Trophoblast cell (in vitro differentiated cells and primary cell): Measurements from ENCODE around the gene METTL17.

Experiments
- DNase-seq, 2 donors: peaks; one replicate each; pipeline ENCODE4 v3.0.0-alpha.2; 2016
- H2AFZ ChIP-seq: 2 replicates; pipeline ENCODE4 v1.6.1; 2013; ENCODE audit warnings: low read length, moderate library complexity, mild to moderate bottlenecking; ENCODE audit not compliant: insufficient read depth, poor library complexity
- H2AK5ac ChIP-seq: 2 replicates; pipeline ENCODE4 v1.6.1; 2013; ENCODE audit warnings: mild to moderate bottlenecking, low read length
- H2BK120ac ChIP-seq: 2 replicates; pipeline ENCODE4 v1.6.1; 2013; ENCODE audit warnings: low read length, mild to moderate bottlenecking, moderate library complexity; ENCODE audit not compliant: insufficient read depth, poor library complexity
- H2BK12ac ChIP-seq: 2 replicates; pipeline ENCODE4 v1.6.1; 2013; ENCODE audit warnings: mild to moderate bottlenecking, low read length, moderate library complexity
- H2BK5ac ChIP-seq: 2 replicates; pipeline ENCODE4 v1.6.1; 2013; ENCODE audit warnings: low read length, low read depth, moderate library complexity, mild to moderate bottlenecking; ENCODE audit not compliant: poor library complexity
- H3K14ac ChIP-seq: 2 replicates; pipeline ENCODE4 v1.6.1; 2013; ENCODE audit warnings: mild to moderate bottlenecking, low read length
- H3K18ac ChIP-seq: 2 replicates; pipeline ENCODE4 v1.6.1; 2013; ENCODE audit warnings: mild to moderate bottlenecking, low read length
- H3K23ac ChIP-seq: 2 replicates; pipeline ENCODE4 v1.6.1; 2013; ENCODE audit warnings: low read length
- H3K27ac ChIP-seq: 2 replicates; pipeline ENCODE4 v1.5.1; 2013; ENCODE audit warnings: low read depth, mild to moderate bottlenecking, inconsistent platforms, low read length, moderate library complexity
- H3K27me3 ChIP-seq: 2 replicates; pipeline ENCODE4 v1.6.1; 2013; ENCODE audit warnings: inconsistent platforms, mild to moderate bottlenecking, low read length, moderate library complexity; ENCODE audit not compliant: insufficient read depth
- H3K36me3 ChIP-seq, 2 experiments: 1 replicate in 1 of 2; 2 replicates in 1 of 2; pipeline ENCODE4 v1.6.1; 2013; ENCODE audit warnings: low read length in 2 of 2, mild to moderate bottlenecking in 2 of 2, moderate library complexity in 1 of 2; ENCODE audit not compliant: insufficient read depth in 2 of 2, control insufficient read depth in 1 of 2
- H3K4ac ChIP-seq: 2 replicates; pipeline ENCODE4 v1.6.1; 2013; ENCODE audit warnings: low read depth, mild to moderate bottlenecking, low read length, moderate library complexity
- H3K4me1 ChIP-seq, 2 experiments: 1 replicate in 1 of 2; 2 replicates in 1 of 2; pipeline ENCODE4 v1.6.1; 2013; ENCODE audit warnings: low read length in 2 of 2, mild to moderate bottlenecking in 2 of 2, moderate library complexity in 1 of 2; ENCODE audit not compliant: insufficient read depth in 2 of 2, control insufficient read depth in 1 of 2
- H3K4me2 ChIP-seq: 2 replicates; pipeline ENCODE4 v1.6.1; 2013; ENCODE audit warnings: inconsistent platforms, mild to moderate bottlenecking, low read length, moderate library complexity
- H3K4me3 ChIP-seq: 2 replicates; pipeline ENCODE4 v1.5.1; 2013; ENCODE audit warnings: mild to moderate bottlenecking, low read depth, low read length, inconsistent platforms
- H3K79me1 ChIP-seq: one replicate; pipeline ENCODE4 v1.6.1; 2013; ENCODE audit warnings: low read length
- H3K79me2 ChIP-seq: 2 replicates; pipeline ENCODE4 v1.6.1; 2013; ENCODE audit warnings: low read length, mild to moderate bottlenecking; ENCODE audit not compliant: control insufficient read depth, insufficient read depth, poor library complexity
- H3K9ac ChIP-seq: 2 replicates; pipeline ENCODE4 v1.6.1; 2013; ENCODE audit warnings: mild to moderate bottlenecking, low read length
- H3K9me3 ChIP-seq: 2 replicates; pipeline ENCODE4 v1.6.1; 2013; ENCODE audit warnings: low read depth, mild to moderate bottlenecking, control low read depth, inconsistent platforms, low read length; ENCODE audit not compliant: insufficient read depth
- H4K12ac ChIP-seq: 2 replicates; pipeline ENCODE4 v1.6.1; 2013; ENCODE audit warnings: low read depth, mild to moderate bottlenecking, low read length, moderate library complexity
- H4K8ac ChIP-seq: 2 replicates; pipeline ENCODE4 v1.6.1; 2013; ENCODE audit warnings: low read depth, mild to moderate bottlenecking, low read length, moderate library complexity
- H4K91ac ChIP-seq: one replicate; pipeline ENCODE4 v1.6.1; 2013; ENCODE audit warnings: low read depth, mild to moderate bottlenecking, low read length, moderate library complexity
- WGBS: extraction: QIAGEN DNeasy Blood & Tissue Kit; methylation state at CpG from one replicate; pipeline ENCODE4 v1.1.7; 2013; ENCODE audit warnings: missing lambda C conversion rate; ENCODE audit not compliant: insufficient read length, insufficient coverage; ENCODE audit errors: extremely low coverage; 5-methylcytosine and 5-hydroxymethylcytosine counted together

The METTL17 gene

DNA sequence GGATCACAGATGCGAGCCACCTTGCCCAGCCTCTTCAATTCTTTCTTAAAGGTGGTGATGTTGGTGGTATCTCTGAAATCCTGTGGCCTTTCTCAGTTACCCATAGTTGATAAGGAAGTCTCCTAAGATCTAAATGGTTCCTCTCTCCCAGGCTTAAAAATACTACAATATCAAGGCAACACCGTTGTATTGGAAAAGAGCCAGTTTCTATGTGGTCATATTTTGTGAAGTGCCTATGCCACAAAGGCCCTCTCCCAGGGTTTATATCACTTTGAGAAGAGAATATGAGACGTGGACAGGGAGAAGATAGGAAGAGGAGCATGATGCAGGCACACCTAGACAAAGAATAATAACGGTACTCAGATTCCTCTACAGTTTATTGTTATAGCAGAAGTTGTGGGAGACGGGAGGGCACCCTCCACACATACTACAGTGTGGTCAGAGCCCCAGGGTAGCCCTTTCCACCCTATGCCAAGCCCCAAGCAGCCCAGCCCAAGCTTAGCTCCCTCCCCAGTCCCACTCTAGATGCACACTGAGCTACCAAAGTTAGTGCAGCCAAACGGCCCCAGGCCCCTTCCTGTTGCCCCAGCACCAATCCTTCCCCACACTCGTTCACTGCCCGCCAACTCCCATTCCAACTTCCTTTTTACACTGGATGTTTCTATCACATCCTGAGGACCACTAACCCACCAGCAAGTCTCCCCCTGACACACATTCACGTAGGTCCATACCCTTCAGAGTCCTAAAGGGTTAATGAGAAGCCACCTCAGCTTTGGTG is 26.8 kb downstream of the METTL17 start:
- no peak overlapping the region for H3K9ac ChIP-seq
- H2AK5ac ChIP-seq, result no peak overlapping the region
- no peak overlapping the region for H2AFZ ChIP-seq
- peaks cover 0 to 10% of the 10 kb centered on the region in 2 experiments for H3K36me3 ChIP-seq
- H3K4me1 ChIP-seq, result peaks cover 4 to 6% of the 10 kb centered on the region in 2 experiments
- H4K8ac ChIP-seq, result no peak overlapping the region
- H3K9me3 ChIP-seq, result no peaks in the 10 kb centered on the region
- H2BK12ac ChIP-seq, result no peak overlapping the region
- no peak overlapping the region for H3K18ac ChIP-seq
- no peak overlapping the region for H4K12ac ChIP-seq
- no peak overlapping the region for H3K4me3 ChIP-seq
- H3K23ac ChIP-seq, result no peak overlapping the region
- H2BK120ac ChIP-seq, result no peak overlapping the region
- no peaks in the 10 kb centered on the region for H3K79me2 ChIP-seq
- no peaks in the 10 kb centered on the region for H3K79me1 ChIP-seq
- H3K27me3 ChIP-seq, result no peaks in the 10 kb centered on the region
- H3K4ac ChIP-seq, result no peak overlapping the region
- H3K4me2 ChIP-seq, result no peak overlapping the region
- no peak for DNase-seq
- H3K27ac ChIP-seq, result no peak overlapping the region
- no peak overlapping the region for H2BK5ac ChIP-seq
- no peak overlapping the region for H4K91ac ChIP-seq
- H3K14ac ChIP-seq, result no peak overlapping the region
- WGBS, result no CpG with 5 or more reads among the region's 9 CpGs

DNA sequence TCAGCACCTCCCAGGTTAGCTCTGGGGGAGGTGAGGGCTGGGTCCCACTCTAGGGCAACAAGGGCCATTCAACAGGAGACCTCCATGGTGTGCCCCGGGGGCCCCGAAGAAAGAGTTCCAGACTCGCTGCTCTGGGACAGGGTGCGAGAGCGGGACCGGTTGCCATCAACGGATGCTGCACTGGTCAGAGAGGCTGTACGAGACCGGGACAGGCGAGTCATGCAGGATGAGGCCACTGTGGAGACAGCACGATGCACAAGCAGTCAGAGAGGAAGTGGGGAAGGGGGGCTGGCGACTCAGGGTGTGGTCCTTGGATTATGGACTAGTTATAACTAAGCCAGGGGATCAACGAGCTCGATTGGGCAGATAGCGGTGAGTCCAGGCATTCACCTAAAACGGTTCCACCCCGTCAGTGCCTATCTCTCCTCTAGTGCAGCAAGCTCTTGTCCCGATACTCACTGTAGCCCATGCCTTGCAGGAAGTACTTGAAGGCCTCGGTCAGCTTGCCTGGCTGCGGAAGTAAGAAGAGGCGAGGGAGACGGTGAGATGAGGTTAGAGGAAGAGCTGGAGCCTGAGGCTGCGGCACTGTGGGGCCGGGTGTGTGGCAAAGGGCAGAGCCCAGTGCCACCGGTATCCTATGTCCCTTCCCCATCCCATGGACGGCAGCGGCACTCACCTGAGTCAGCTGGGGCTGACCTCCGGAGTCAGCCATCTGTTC is 27.9 kb downstream of the METTL17 start:
- no peaks in the 10 kb centered on the region for H3K79me2 ChIP-seq
- H2AK5ac ChIP-seq, result no peak overlapping the region
- H3K36me3 ChIP-seq, result peaks cover 0 to 10% of the 10 kb centered on the region in 2 experiments
- no peak overlapping the region for H2BK12ac ChIP-seq
- no peak overlapping the region for H3K4me2 ChIP-seq
- H3K4me1 ChIP-seq, result peaks cover 4 to 6% of the 10 kb centered on the region in 2 experiments
- no peak overlapping the region for H2BK120ac ChIP-seq
- H4K12ac ChIP-seq, result no peak overlapping the region
- no peak overlapping the region for H2AFZ ChIP-seq
- H3K9me3 ChIP-seq, result no peaks in the 10 kb centered on the region
- no peaks in the 10 kb centered on the region for H3K27me3 ChIP-seq
- no peak overlapping the region for H4K91ac ChIP-seq
- H3K27ac ChIP-seq, result no peak overlapping the region
- H3K14ac ChIP-seq, result no peak overlapping the region
- no peak overlapping the region for H3K9ac ChIP-seq
- DNase-seq, result no peak
- H3K18ac ChIP-seq, result no peak overlapping the region
- H3K79me1 ChIP-seq, result no peaks in the 10 kb centered on the region
- WGBS, result no CpG with 5 or more reads among the region's 28 CpGs
- no peak overlapping the region for H3K23ac ChIP-seq
- H3K4me3 ChIP-seq, result no peak overlapping the region
- H2BK5ac ChIP-seq, result no peak overlapping the region
- no peak overlapping the region for H4K8ac ChIP-seq
- no peak overlapping the region for H3K4ac ChIP-seq

DNA sequence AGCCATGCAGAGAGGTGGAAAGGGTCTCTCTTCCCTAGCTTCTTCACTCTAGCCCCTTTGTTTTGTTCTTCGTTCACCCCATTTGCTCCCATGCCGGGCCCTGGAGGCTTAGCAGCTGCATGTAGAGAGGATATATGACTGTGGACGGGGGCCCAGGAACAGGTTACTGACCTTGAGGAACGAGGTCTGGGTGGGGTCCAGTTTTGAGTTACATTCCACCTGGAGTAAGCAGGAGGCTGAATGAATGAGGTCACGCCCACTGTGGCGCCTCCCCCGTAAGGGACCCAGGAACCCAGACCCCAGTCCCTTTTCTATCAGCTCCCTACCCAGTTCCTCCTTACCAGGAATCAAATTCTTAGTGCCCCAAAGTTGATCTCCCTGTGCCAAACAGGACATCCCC is 28.5 kb downstream of the METTL17 start:
- H3K27me3 ChIP-seq, result no peaks in the 10 kb centered on the region
- H3K9me3 ChIP-seq, result no peaks in the 10 kb centered on the region
- no peak overlapping the region for H3K9ac ChIP-seq
- H3K14ac ChIP-seq, result no peak overlapping the region
- H3K79me2 ChIP-seq, result no peaks in the 10 kb centered on the region
- H3K18ac ChIP-seq, result no peak overlapping the region
- H3K4me1 ChIP-seq, result peaks cover 4 to 6% of the 10 kb centered on the region in 2 experiments
- H3K27ac ChIP-seq, result no peak overlapping the region
- no peak overlapping the region for H2BK5ac ChIP-seq
- no peak for DNase-seq
- H2AFZ ChIP-seq, result no peak overlapping the region
- no peak overlapping the region for H2BK120ac ChIP-seq
- no CpG with 5 or more reads among the region's 7 CpGs for WGBS
- no peak overlapping the region for H3K4me2 ChIP-seq
- no peaks in the 10 kb centered on the region for H3K79me1 ChIP-seq
- no peak overlapping the region for H4K8ac ChIP-seq
- no peak overlapping the region for H4K91ac ChIP-seq
- no peak overlapping the region for H3K23ac ChIP-seq
- H3K4ac ChIP-seq, result no peak overlapping the region
- no peak overlapping the region for H3K4me3 ChIP-seq
- H3K36me3 ChIP-seq, result peaks cover 0 to 10% of the 10 kb centered on the region in 2 experiments
- H4K12ac ChIP-seq, result no peak overlapping the region
- no peak overlapping the region for H2BK12ac ChIP-seq
- H2AK5ac ChIP-seq, result no peak overlapping the region

DNA sequence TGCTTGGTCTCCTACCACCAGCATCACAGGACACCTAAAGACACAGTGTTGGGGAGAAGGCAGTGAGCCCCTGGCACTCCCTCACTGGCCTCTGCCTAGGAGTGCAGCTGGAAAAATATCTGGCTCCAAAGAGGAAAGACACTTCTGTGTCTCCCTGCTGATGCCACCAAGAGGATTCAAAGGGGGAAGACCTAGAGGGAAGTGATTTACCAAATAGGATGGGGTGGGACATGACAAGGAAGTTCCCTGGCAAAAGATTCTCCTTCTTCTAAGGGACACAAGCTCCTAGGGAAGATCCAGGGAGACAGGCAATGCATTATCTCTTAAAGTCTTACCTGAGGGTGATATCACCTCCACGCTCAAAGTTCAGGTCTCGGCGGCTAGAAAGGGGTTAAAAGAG is 29.0 kb downstream of the METTL17 start:
- Histone ChIP-seq H3K4me3 (no peak overlapping the region), H2AFZ (no peak overlapping the region), H4K8ac (no peak overlapping the region), H3K36me3 (peaks cover 0 to 10% of the 10 kb centered on the region in 2 experiments), H3K4me1 (peaks cover 4 to 6% of the 10 kb centered on the region in 2 experiments), H2AK5ac (no peak overlapping the region), H3K23ac (no peak overlapping the region), H3K27me3 (no peaks in the 10 kb centered on the region), H3K27ac (no peak overlapping the region), H2BK5ac (no peak overlapping the region), H3K14ac (no peak overlapping the region), H4K12ac (no peak overlapping the region), H3K4ac (no peak overlapping the region), H2BK12ac (no peak overlapping the region), H4K91ac (no peak overlapping the region), H3K9me3 (no peaks in the 10 kb centered on the region), H3K9ac (no peak overlapping the region), H3K4me2 (no peak overlapping the region), H3K79me2 (no peaks in the 10 kb centered on the region), H3K79me1 (no peaks in the 10 kb centered on the region), H3K18ac (no peak overlapping the region), H2BK120ac (no peak overlapping the region)
- DNase-seq, result no peak
- WGBS, result no CpG with 5 or more reads among the region's 3 CpGs
